ENCODE measurements around the gene KLHDC4.

The KLHDC4 gene

DNA sequence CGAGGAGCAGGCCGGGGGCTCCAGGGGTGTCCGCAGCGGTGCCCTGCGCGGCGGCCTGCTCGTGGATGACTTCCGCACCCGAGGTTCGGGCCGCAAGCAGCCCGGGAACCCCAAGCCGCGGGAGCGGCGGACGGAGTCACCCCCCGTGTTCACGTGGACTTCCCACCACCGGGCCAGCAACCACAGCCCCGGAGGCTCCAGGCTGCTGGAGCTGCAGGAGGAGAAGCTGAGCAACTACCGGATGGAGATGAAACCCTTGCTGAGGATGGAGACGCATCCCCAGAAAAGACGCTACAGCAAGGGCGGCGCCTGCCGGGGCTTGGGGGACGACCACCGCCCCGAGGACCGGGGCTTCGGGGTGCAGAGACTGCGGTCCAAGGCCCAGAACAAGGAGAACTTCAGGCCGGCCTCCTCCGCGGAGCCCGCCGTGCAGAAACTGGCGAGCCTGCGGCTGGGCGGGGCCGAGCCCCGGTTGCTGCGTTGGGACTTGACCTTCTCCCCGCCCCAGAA lies 75.8 kb downstream of the KLHDC4 start:
- H3K27ac ChIP-seq = no peak overlapping the region
- ChIA-PET POLR2A (ENCODE audit: low non-redundant PET) (interaction anchor here (0.7 kb wide), 1 partner anchor 646 kb away, joined by 4 read pairs; no protein-coding TSS in a partner anchor), CTCF (no interaction called here)
- TF ChIP-seq, protein P1, sequence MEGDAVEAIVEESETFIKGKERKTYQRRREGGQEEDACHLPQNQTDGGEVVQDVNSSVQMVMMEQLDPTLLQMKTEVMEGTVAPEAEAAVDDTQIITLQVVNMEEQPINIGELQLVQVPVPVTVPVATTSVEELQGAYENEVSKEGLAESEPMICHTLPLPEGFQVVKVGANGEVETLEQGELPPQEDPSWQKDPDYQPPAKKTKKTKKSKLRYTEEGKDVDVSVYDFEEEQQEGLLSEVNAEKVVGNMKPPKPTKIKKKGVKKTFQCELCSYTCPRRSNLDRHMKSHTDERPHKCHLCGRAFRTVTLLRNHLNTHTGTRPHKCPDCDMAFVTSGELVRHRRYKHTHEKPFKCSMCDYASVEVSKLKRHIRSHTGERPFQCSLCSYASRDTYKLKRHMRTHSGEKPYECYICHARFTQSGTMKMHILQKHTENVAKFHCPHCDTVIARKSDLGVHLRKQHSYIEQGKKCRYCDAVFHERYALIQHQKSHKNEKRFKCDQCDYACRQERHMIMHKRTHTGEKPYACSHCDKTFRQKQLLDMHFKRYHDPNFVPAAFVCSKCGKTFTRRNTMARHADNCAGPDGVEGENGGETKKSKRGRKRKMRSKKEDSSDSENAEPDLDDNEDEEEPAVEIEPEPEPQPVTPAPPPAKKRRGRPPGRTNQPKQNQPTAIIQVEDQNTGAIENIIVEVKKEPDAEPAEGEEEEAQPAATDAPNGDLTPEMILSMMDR (conservative IDR thresholded peaks at IDR 0.05; ENCODE audit: low read depth) = no peak
- no peak for DNase-seq (ENCODE audit: low spot score)

DNA sequence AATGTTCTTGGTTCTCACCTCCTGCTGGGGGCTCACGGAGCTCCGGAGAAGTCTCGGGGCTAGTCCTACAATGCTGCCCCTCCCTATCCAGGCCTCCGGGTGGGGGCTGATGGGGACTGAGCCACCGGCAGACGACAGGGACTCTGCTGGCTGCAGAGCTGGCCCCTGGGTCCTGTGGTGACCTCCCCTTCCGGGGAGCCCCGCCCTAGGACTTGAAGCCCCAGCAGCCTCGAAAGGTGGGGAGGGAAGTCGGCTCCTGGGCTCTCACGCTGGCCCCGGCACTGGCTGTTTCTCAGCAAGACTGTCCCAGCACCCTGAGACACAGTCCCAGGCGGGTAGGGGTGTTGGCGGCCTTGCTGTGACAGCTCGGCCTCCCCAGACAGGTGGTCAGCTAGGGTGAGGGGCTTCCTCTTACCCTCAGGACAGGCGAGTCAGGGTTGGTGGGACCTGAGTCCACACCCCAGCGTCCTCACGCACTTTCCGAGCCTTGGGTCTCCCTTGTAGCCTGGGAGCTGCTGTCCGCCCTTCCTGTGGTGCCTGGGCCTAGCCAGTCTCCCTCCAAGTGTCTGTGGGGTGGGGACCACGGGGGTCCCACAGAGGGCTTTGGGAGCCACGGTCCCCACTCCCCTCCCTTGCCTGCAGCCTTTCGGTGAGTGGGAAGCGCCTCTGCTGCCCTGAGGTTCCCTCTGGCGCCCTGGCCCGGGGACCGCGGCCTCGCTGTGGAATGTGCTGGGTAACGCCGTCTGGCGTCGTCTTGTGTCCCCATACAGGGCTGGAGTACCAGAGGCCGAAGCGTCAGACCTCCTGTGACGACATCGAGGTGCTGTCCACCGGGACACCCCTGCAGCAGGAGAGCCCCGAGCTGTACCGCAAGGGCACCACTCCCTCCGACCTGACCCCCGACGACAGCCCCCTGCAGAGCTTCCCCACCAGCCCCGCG lies 76.6 kb downstream of the KLHDC4 start:
- TF ChIP-seq, protein P1 (conservative IDR thresholded peaks at IDR 0.05; ENCODE audit: low read depth) = no peak
- ChIA-PET CTCF (no interaction called here), POLR2A (ENCODE audit: low non-redundant PET) (no interaction called here)
- H3K27ac ChIP-seq = no peak overlapping the region
- DNase-seq (ENCODE audit: low spot score) = no peak

DNA sequence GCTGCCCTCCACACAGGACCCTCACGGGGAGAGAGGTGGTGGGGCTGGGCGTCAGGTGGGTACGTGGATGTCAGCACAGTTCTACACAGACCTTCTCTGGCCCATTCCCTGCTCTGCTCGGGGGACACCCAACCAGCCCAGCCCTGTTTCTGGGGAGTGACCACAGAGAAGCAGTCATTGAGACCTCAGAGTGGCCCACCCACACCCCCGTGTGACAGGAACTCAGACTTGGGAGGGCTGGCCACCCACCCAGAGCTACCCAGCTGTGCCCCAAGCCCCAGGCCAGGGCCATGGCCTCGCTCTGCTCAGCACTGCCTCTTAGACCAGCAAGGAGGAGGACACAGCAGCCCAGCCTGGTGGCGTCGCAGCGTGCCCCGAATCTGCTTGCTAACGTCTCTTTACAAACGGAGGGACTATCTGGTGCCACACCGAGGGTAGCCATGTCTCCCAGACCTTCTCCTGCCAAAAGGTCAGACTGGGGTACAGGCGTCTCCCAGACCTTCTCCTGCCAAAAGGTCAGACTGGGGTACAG lies 77.7 kb downstream of the KLHDC4 start:
- TF ChIP-seq, protein P1 (conservative IDR thresholded peaks at IDR 0.05; ENCODE audit: low read depth) = no peak
- no peak for DNase-seq (ENCODE audit: low spot score)
- H3K27ac ChIP-seq = no peak overlapping the region
- POLR2A ChIA-PET (ENCODE audit: low non-redundant PET) = no interaction called here
- CTCF ChIA-PET = no interaction called here

DNA sequence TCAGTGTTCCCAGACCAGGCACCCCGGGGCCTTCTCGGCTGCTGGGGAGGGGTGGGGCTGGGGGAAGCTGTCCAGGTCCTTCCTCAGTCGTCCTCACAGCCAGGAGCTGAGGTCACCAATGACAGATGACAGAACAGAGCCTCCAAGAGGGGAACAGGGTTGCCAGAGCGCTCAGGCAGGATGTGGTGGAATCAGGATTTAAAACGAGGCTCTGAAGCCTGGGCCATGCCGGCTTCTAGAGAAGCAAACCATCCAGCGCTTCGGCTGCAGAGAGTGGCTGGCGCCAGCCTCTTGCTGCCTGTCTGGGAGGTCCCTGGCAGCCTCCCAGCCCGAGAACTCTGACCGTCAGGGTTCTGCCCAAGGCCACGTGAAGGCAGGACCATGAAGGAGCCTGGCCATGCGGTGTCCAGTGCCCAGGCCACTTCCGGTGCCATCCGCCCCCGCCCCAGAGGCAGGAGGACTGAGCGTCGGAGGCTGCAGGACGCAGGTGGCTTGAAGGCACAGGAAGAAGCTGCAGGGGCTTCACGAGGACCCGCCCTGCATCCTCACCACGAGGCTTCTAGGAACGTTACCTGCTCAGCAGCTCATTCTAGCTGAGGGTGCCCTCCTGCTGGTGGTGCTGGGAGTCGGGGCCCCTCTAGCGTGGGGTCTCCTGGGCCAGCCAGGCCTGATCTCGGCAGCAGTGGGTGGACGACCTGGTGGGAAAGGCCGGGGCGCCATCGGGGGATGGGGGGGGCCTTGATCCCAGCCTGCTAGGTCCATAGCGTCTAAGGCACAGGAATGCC lies 78.5 kb downstream of the KLHDC4 start:
- TF ChIP-seq, protein P1 (conservative IDR thresholded peaks at IDR 0.05; ENCODE audit: low read depth) = no peak
- ChIA-PET CTCF (interaction anchor here (0.7 kb wide), 1 partner anchor 368 kb away, joined by 3 read pairs; no protein-coding TSS in a partner anchor), POLR2A (ENCODE audit: low non-redundant PET) (no interaction called here)
- H3K27ac ChIP-seq = no peak overlapping the region
- no peak for DNase-seq (ENCODE audit: low spot score)

DNA sequence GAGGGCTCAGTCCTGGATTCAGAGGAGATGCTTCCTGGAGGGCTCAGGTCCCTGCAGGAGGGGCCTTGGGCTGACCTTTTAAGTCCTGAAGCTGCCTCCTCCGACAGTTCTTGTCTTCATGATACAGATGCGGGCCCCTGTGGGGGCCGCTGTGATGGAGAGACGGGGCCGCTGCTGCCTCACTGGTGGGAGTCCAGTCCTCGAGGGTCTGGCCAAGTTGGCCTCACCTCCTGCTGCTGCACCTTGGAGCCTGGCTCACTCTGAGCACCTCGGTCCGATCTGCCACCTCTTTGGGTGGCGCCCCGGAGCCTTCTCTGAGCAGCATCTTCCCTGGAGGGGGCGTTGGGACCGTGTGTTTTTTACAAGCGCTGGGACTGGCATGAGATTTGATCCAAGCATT lies 79.1 kb downstream of the KLHDC4 start:
- H3K27ac ChIP-seq = no peak overlapping the region
- TF ChIP-seq, protein P1 (conservative IDR thresholded peaks at IDR 0.05; ENCODE audit: low read depth) = no peak
- no peak for DNase-seq (ENCODE audit: low spot score)
- CTCF ChIA-PET = no interaction called here
- POLR2A ChIA-PET (ENCODE audit: low non-redundant PET) = no interaction called here

DNA sequence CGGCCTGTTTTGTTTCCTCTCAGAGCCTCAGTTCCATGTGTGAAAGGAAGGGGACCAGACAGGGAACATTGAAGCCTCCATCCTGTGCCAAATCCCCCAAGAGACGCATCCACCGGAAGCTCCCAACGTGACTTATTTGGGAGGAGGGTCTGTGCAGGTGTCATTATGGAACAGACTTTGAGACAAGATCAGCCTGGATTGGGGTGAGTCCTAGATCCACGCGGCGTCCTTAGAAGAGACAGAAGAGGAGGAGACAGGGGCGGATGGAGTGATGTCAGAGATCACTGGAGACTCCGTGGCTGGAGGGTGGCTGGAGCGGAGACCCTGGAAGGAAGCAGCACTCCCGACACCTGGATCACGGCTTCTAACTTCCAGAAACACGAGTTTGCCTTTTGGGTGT lies 80.0 kb downstream of the KLHDC4 start:
- ChIA-PET POLR2A (ENCODE audit: low non-redundant PET) (no interaction called here), CTCF (no interaction called here)
- H3K27ac ChIP-seq = no peak overlapping the region
- DNase-seq (ENCODE audit: low spot score) = no peak
- TF ChIP-seq, protein P1 (conservative IDR thresholded peaks at IDR 0.05; ENCODE audit: low read depth) = no peak

Measured in RWPE1 (cell line).